HG02840 (cell line): Measurements from ENCODE around the gene ADI1.
"Not testable (repeated sequence)": the region's sequence is repeated elsewhere in the genome, so short reads cannot be mapped to it uniquely, and the experiment has no call there.

Source experiments
- ATAC-seq: cut with Tn5 transposase; IDR thresholded peaks from one replicate; pipeline ENCODE4 v1.9.1; 2021; ENCODE audit warnings: mild to moderate bottlenecking, moderate library complexity, moderate number of reproducible peaks; ENCODE audit not compliant: unreplicated experiment, low FRiP score

ADI1 gene

GRCh38 chr2:3453190-3453999 is 65.9 kb downstream of the ADI1 start:
- no peak for ATAC-seq

- ATAC-seq, result no peak
Observed at GRCh38 chr2:3451926-3452671, 67.2 kb downstream of the ADI1 start.

- no peak for ATAC-seq
Observed at GRCh38 chr2:3451169-3451568, 68.2 kb downstream of the ADI1 start.

GRCh38 chr2:3450385-3451010 is 68.8 kb downstream of the ADI1 start:
- ATAC-seq, result no peak

- ATAC-seq, result no peak
Observed at GRCh38 chr2:3449936-3450335, 69.4 kb downstream of the ADI1 start.

GRCh38 chr2:3449086-3449485 is 70.2 kb downstream of the ADI1 start:
- ATAC-seq, result no peak

GRCh38 chr2:3448441-3448911 is 70.9 kb downstream of the ADI1 start:
- ATAC-seq, result not testable (repeated sequence)

GRCh38 chr2:3447789-3448317 is 71.5 kb downstream of the ADI1 start:
- ATAC-seq, result no peak
